ENCODE data around the gene CUBN.

GRCh38 chr10:17047908-17048307, 81.7 kb downstream of the CUBN start:
- no peak for TF ChIP-seq ZNF423 (CRISPR knock-in tag; IDR thresholded peaks at IDR 0.05)
- TF ChIP-seq CTCF (IDR thresholded peaks at IDR 0.05), result no peak
- TF ChIP-seq CBFB (CRISPR knock-in tag; IDR thresholded peaks at IDR 0.05; ENCODE audit: low read depth), result no peak
- no peak for TF ChIP-seq CREM (CRISPR knock-in tag; IDR thresholded peaks at IDR 0.05)
- no peak for TF ChIP-seq ZSCAN18 (CRISPR knock-in tag; IDR thresholded peaks at IDR 0.05)
- no peak for TF ChIP-seq ATF1 (CRISPR knock-in tag; IDR thresholded peaks at IDR 0.05)
- TF ChIP-seq USF2 (CRISPR knock-in tag; IDR thresholded peaks at IDR 0.05), result no peak

Data from WTC11 (cell line).